DOHH2 (cell line): ENCODE data around the gene UBASH3A.

ENCODE experiments used
- EZH2phosphoT487 ChIP-seq: fragments of 200-600 bp; sonication (generic); IDR thresholded peaks from 2 replicates; pipeline ENCODE4 v1.6.1; 2017; ENCODE audit warnings: borderline replicate concordance, mild to moderate bottlenecking, antibody characterized with exemption, low read length, moderate library complexity, mixed read lengths
- TF ChIP-seq, protein P1 (sequence below): fragments of 200-600 bp; sonication (generic); IDR thresholded peaks from one replicate; pipeline ENCODE4 v1.5.1; 2014; ENCODE audit warnings: antibody characterized with exemption, mild to moderate bottlenecking, low read depth, low read length; ENCODE audit not compliant: poor library complexity, severe bottlenecking

- TF ChIP-seq, protein P1, sequence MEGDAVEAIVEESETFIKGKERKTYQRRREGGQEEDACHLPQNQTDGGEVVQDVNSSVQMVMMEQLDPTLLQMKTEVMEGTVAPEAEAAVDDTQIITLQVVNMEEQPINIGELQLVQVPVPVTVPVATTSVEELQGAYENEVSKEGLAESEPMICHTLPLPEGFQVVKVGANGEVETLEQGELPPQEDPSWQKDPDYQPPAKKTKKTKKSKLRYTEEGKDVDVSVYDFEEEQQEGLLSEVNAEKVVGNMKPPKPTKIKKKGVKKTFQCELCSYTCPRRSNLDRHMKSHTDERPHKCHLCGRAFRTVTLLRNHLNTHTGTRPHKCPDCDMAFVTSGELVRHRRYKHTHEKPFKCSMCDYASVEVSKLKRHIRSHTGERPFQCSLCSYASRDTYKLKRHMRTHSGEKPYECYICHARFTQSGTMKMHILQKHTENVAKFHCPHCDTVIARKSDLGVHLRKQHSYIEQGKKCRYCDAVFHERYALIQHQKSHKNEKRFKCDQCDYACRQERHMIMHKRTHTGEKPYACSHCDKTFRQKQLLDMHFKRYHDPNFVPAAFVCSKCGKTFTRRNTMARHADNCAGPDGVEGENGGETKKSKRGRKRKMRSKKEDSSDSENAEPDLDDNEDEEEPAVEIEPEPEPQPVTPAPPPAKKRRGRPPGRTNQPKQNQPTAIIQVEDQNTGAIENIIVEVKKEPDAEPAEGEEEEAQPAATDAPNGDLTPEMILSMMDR: no peak
- no peak for TF ChIP-seq EZH2phosphoT487
Observed at GRCh38 chr21:42441963-42442362, 38.3 kb downstream of the UBASH3A start.
